ENCODE results near the gene TAGLN.

GRCh38 chr11:117197516-117198456 is 1.4 kb upstream of the TAGLN start:
- TF ChIP-seq POLR2A (IDR thresholded peaks at IDR 0.05; ENCODE audit: low read depth, low read length) (no peak), POLR2AphosphoS5 (IDR thresholded peaks at IDR 0.05; ENCODE audit: low read depth, low read length) (no peak)

Measured in GM12892 (cell line).